ENCODE measurements around the gene UNC5C. TPM values are rescaled to one million over a fixed set of nuclear protein-coding genes. Genes with fewer than 3 reads are reported as not detected.

UNC5C gene
- total RNA-seq, 2 experiments from 2014 or later: not detected

- Mint-ChIP-seq H3K27me3 (ENCODE audit: low read depth) (no peaks in the 10 kb centered on the region), H3K4me3 (no peak overlapping the region), H3K4me1 (ENCODE audit: low read depth) (peaks cover 8% of the 10 kb centered on the region), H3K27ac (no peak overlapping the region), H3K9me3 (no peaks in the 10 kb centered on the region), H3K36me3 (ENCODE audit: low read depth) (no peaks in the 10 kb centered on the region)
- DNase-seq: no peak
- intact Hi-C loops (cut with micrococcal nuclease): no loop called here
- CTCF ChIA-PET: interaction anchor here (0.6 kb wide), 1 partner anchor 52 kb away, joined by 4 read pairs; no protein-coding TSS in a partner anchor
Observed at GRCh38 chr4:95428291-95429070, 120.3 kb downstream of the UNC5C start.

GRCh38 chr4:95426455-95426854 lies 122.3 kb downstream of the UNC5C start:
- no peak overlapping the region for H3K27ac Mint-ChIP-seq
- H3K4me3 Mint-ChIP-seq: no peak overlapping the region
- no peak for DNase-seq
- no peaks in the 10 kb centered on the region for H3K9me3 Mint-ChIP-seq
- CTCF ChIA-PET: no interaction called here
- intact Hi-C loops (cut with micrococcal nuclease): no loop called here
- H3K36me3 Mint-ChIP-seq (ENCODE audit: low read depth): no peaks in the 10 kb centered on the region
- no peaks in the 10 kb centered on the region for H3K27me3 Mint-ChIP-seq (ENCODE audit: low read depth)
- peaks cover 8% of the 10 kb centered on the region for H3K4me1 Mint-ChIP-seq (ENCODE audit: low read depth)

- Mint-ChIP-seq H3K36me3 (ENCODE audit: low read depth) (no peaks in the 10 kb centered on the region), H3K9me3 (no peaks in the 10 kb centered on the region), H3K27ac (no peak overlapping the region), H3K4me3 (no peak overlapping the region), H3K4me1 (ENCODE audit: low read depth) (peaks cover 4% of the 10 kb centered on the region), H3K27me3 (ENCODE audit: low read depth) (no peaks in the 10 kb centered on the region)
- intact Hi-C loops (cut with micrococcal nuclease): no loop called here
- CTCF ChIA-PET: no interaction called here
- no peak for DNase-seq
Observed at GRCh38 chr4:95422436-95422835, 126.3 kb downstream of the UNC5C start.

- Mint-ChIP-seq H3K36me3 (ENCODE audit: low read depth) (no peaks in the 10 kb centered on the region), H3K27ac (no peak overlapping the region), H3K4me1 (ENCODE audit: low read depth) (peaks cover 2% of the 10 kb centered on the region), H3K27me3 (ENCODE audit: low read depth) (no peaks in the 10 kb centered on the region), H3K9me3 (no peaks in the 10 kb centered on the region), H3K4me3 (no peak overlapping the region)
- CTCF ChIA-PET: no interaction called here
- intact Hi-C loops (cut with micrococcal nuclease): no loop called here
- DNase-seq: no peak
Observed at GRCh38 chr4:95421869-95422268, 126.9 kb downstream of the UNC5C start.

- DNase-seq: no peak
- no peaks in the 10 kb centered on the region for H3K9me3 Mint-ChIP-seq
- no peak overlapping the region for H3K27ac Mint-ChIP-seq
- H3K27me3 Mint-ChIP-seq (ENCODE audit: low read depth): no peaks in the 10 kb centered on the region
- intact Hi-C loops (cut with micrococcal nuclease): no loop called here
- CTCF ChIA-PET: interaction anchor here (0.7 kb wide), 1 partner anchor 119 kb away, joined by 3 read pairs; no protein-coding TSS in a partner anchor
- no peak overlapping the region for H3K4me3 Mint-ChIP-seq
- no peaks in the 10 kb centered on the region for H3K4me1 Mint-ChIP-seq (ENCODE audit: low read depth)
- no peaks in the 10 kb centered on the region for H3K36me3 Mint-ChIP-seq (ENCODE audit: low read depth)
Observed at GRCh38 chr4:95417531-95417930, 131.2 kb downstream of the UNC5C start.

GRCh38 chr4:95415346-95415771 lies 133.4 kb downstream of the UNC5C start:
- H3K36me3 Mint-ChIP-seq (ENCODE audit: low read depth): no peaks in the 10 kb centered on the region

GRCh38 chr4:95411371-95412088 lies 137.2 kb downstream of the UNC5C start:
- Mint-ChIP-seq H3K4me1 (ENCODE audit: low read depth) (no peaks in the 10 kb centered on the region), H3K36me3 (ENCODE audit: low read depth) (no peaks in the 10 kb centered on the region), H3K27me3 (ENCODE audit: low read depth) (no peaks in the 10 kb centered on the region), H3K4me3 (no peak overlapping the region), H3K27ac (no peak overlapping the region), H3K9me3 (no peaks in the 10 kb centered on the region)
- CTCF ChIA-PET: no interaction called here
- intact Hi-C loops (cut with micrococcal nuclease): no loop called here
- DNase-seq: no peak

More at GRCh38 chr4:95415346-95415771, 133.4 kb downstream of the UNC5C start:
- CTCF ChIA-PET: interaction anchor here (0.6 kb wide), 1 partner anchor 15 kb away, joined by 3 read pairs; no protein-coding TSS in a partner anchor
- Mint-ChIP-seq H3K27ac (no peak overlapping the region), H3K4me3 (no peak overlapping the region), H3K27me3 (ENCODE audit: low read depth) (no peaks in the 10 kb centered on the region), H3K9me3 (no peaks in the 10 kb centered on the region), H3K4me1 (ENCODE audit: low read depth) (no peaks in the 10 kb centered on the region)
- intact Hi-C loops (cut with micrococcal nuclease): no loop called here
- no peak for DNase-seq

GRCh38 chr4:95410387-95410977 lies 138.3 kb downstream of the UNC5C start:
- no peaks in the 10 kb centered on the region for H3K9me3 Mint-ChIP-seq
- no peaks in the 10 kb centered on the region for H3K4me1 Mint-ChIP-seq (ENCODE audit: low read depth)
- no peaks in the 10 kb centered on the region for H3K36me3 Mint-ChIP-seq (ENCODE audit: low read depth)
- DNase-seq: no peak
- no peaks in the 10 kb centered on the region for H3K27me3 Mint-ChIP-seq (ENCODE audit: low read depth)
- H3K27ac Mint-ChIP-seq: no peak overlapping the region
- intact Hi-C loops (cut with micrococcal nuclease): no loop called here
- H3K4me3 Mint-ChIP-seq: no peak overlapping the region
- CTCF ChIA-PET: interaction anchor here (0.6 kb wide), 1 partner anchor 23 kb away, joined by 3 read pairs; no protein-coding TSS in a partner anchor

- Mint-ChIP-seq H3K36me3 (ENCODE audit: low read depth) (no peaks in the 10 kb centered on the region), H3K4me1 (ENCODE audit: low read depth) (no peaks in the 10 kb centered on the region), H3K4me3 (no peak overlapping the region), H3K9me3 (no peaks in the 10 kb centered on the region), H3K27me3 (ENCODE audit: low read depth) (no peaks in the 10 kb centered on the region), H3K27ac (no peak overlapping the region)
- DNase-seq: no peak
- CTCF ChIA-PET: no interaction called here
- intact Hi-C loops (cut with micrococcal nuclease): no loop called here
Observed at GRCh38 chr4:95409750-95410149, 139.0 kb downstream of the UNC5C start.

- Mint-ChIP-seq H3K27me3 (ENCODE audit: low read depth) (no peaks in the 10 kb centered on the region), H3K4me1 (ENCODE audit: low read depth) (no peaks in the 10 kb centered on the region), H3K27ac (no peak overlapping the region), H3K4me3 (no peak overlapping the region), H3K9me3 (no peaks in the 10 kb centered on the region), H3K36me3 (ENCODE audit: low read depth) (no peaks in the 10 kb centered on the region)
- intact Hi-C loops (cut with micrococcal nuclease): no loop called here
- CTCF ChIA-PET: no interaction called here
- DNase-seq: no peak
Observed at GRCh38 chr4:95409127-95409526, 139.6 kb downstream of the UNC5C start.

GRCh38 chr4:95402299-95402698 lies 146.5 kb downstream of the UNC5C start:
- no peaks in the 10 kb centered on the region for H3K4me1 Mint-ChIP-seq (ENCODE audit: low read depth)

GRCh38 chr4:95398217-95398616 lies 150.6 kb downstream of the UNC5C start:
- Mint-ChIP-seq H3K36me3 (ENCODE audit: low read depth) (no peaks in the 10 kb centered on the region), H3K4me1 (ENCODE audit: low read depth) (no peaks in the 10 kb centered on the region), H3K27ac (no peak overlapping the region), H3K27me3 (ENCODE audit: low read depth) (peaks cover 3% of the 10 kb centered on the region), H3K9me3 (no peaks in the 10 kb centered on the region), H3K4me3 (no peak overlapping the region)
- DNase-seq: no peak
- intact Hi-C loops (cut with micrococcal nuclease): no loop called here
- CTCF ChIA-PET: no interaction called here

More at GRCh38 chr4:95402299-95402698, 146.5 kb downstream of the UNC5C start:
- Mint-ChIP-seq H3K27me3 (ENCODE audit: low read depth) (peaks cover 3% of the 10 kb centered on the region), H3K27ac (no peak overlapping the region), H3K4me3 (no peak overlapping the region), H3K9me3 (no peaks in the 10 kb centered on the region), H3K36me3 (ENCODE audit: low read depth) (no peaks in the 10 kb centered on the region)
- no peak for DNase-seq
- intact Hi-C loops (cut with micrococcal nuclease): no loop called here
- CTCF ChIA-PET: interaction anchor here (0.6 kb wide), 1 partner anchor 16 kb away, joined by 3 read pairs; no protein-coding TSS in a partner anchor

Data from activated naive CD4-positive, alpha-beta T cell treated with anti-CD3 and anti-CD28 coated beads for 36 hours (primary cell).